HG03571 (cell line): ENCODE measurements around the gene EPN3.

Experiments used
- ATAC-seq: cut with Tn5 transposase; IDR thresholded peaks from one replicate; pipeline ENCODE4 v1.9.1; 2021; ENCODE audit not compliant: unreplicated experiment

The EPN3 gene

DNA sequence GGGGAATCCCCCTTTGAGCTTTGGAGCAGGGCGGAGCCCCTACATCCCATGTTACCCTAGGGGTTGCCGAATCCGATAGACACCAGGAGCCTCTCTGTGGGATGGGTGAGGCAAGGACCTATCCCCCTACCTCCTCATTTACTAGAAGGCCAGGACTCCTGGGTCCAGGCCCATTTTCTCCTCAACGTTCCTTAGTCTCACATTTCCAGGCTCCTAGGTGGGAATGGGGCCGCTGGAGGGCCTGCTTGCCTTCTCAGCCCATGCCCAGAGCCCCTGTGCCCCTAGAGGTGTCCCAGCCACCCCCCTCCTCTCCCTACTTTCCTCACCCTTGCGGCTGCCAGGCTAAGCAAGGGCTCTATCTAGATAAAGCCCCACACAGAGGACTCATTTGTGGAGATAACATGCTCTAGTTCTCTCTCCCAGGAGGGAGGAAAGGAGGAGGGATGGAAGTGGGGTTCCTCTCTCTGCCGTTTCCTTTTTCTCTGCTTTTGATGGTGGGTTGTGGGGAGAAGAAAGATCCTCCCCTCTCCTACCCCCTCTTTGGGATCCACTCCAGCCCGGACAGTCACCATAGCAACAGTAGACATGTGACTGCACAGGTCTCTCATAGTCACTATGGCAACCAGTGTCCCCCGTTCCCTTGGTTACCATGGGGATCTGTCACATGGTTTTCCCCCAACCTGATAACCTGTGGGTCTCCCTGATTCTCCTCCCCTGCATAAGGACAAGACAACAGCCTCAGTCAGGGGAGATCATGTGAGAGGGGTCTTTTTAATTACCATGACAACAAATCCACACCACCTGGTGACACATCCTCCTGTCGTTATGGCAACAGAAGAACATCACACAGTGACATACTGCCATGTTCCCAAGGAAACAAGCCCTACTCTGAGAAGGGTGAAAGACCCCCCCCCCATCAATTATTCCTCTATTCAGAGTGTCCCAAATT lies 33.1 kb downstream of the EPN3 start:
- ATAC-seq = no peak

DNA sequence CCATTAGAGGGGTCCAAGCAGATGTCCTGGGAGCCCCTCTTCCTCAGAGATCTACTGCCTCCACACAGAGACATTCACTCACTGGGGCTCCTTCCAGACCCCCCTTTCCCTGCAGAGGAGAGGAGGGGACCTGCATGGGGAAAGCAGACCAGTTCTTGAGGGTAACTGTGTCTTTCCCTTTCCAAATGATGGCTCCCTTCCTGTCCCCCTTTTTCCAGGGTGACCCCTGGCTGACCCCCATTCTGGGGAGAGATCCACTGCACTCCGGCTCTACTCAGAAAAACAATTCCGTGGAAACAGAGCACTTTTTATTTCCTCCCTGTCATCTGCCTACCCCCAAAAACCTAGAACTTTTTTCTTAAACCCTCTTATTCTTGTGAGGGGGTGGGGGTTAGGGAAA lies 34.4 kb downstream of the EPN3 start:
- ATAC-seq = no peak

DNA sequence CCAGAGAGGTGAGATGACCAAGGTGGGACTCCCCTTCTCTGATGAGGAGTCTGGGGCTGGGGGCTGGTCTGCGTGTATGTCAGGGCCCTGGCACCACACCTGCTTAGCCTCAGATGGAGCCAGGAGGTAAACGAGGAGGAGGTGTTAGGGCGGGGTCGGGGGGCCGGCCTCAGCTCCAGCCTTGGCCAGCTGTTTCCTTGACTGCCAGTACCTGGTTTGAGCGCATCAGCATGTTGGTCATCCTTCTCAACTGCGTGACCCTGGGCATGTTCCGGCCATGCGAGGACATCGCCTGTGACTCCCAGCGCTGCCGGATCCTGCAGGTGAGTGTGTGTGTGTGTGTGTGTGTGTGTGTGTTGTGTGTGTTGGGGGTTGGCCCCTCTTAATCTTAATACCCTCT lies 36.1 kb downstream of the EPN3 start:
- no peak for ATAC-seq

DNA sequence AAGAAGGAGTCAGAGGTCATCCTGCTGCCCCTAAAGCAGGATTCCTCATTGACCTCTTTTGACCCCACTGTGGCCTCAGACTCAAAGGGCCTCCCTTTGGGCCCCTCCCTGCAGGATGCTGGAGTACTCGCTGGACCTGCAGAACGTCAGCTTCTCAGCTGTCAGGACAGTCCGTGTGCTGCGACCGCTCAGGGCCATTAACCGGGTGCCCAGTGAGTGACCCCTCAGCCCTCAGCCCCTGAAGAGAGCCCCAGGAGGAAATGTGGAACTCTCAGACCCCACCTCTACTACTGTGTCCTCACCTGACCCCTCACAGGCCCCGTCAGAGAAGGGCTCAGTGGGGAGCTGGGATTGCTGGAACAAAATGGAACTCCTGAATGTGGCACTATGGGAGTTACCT lies 37.1 kb downstream of the EPN3 start:
- no peak for ATAC-seq

DNA sequence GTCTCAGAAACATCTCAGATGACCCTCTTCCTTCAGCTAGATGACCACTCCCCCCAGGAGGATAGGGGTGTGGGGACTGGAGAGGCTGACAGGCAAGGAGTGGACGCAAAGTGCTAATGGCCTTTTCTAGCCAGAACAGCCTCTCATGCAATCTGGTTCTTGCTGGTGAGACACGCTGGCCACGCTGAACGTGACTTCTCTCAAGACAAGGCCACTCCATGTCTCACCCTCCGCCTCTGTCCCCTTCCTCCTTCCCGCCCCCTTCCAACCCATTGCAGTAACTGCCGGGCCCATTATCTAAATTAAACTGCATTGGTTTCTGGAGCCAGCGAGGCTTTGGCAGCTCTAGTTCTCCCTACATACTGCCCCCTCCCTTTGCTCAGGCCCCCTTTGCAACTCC lies 37.5 kb downstream of the EPN3 start:
- ATAC-seq = no peak

DNA sequence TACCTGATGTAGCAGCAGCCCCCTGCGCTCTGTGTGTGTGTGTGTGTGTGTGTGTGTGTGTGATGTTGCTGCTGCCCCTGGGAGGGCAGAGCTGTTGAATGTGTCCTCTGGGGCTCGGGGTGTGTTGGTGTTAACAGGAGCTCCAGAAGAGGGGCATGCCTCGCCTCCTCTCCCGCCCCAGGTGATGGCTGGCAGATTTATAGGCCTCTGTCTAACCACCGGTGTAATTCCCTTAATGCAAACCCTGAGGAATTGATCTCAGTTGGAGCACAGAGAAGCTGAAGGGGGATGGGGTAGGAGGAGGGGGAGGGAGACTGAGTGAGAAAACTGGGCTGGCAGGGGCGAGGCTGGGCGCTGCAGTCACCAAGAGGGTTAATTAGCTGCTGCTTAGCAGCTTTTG lies 38.0 kb downstream of the EPN3 start:
- ATAC-seq = no peak

DNA sequence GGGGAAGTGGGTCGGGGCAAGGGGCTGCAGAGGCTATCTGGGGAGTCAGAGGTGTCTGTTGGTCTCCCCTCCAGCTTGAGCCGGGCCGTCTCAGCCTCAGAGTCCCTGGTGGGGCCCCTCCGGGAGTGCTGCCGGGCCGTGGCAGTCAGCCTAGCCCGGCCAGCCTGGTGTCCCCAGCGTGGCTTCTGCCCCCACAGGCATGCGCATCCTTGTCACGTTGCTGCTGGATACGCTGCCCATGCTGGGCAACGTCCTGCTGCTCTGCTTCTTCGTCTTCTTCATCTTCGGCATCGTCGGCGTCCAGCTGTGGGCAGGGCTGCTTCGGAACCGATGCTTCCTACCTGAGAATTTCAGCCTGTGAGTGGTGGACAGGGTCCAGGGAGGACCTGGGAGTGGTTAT lies 39.1 kb downstream of the EPN3 start:
- no peak for ATAC-seq

DNA sequence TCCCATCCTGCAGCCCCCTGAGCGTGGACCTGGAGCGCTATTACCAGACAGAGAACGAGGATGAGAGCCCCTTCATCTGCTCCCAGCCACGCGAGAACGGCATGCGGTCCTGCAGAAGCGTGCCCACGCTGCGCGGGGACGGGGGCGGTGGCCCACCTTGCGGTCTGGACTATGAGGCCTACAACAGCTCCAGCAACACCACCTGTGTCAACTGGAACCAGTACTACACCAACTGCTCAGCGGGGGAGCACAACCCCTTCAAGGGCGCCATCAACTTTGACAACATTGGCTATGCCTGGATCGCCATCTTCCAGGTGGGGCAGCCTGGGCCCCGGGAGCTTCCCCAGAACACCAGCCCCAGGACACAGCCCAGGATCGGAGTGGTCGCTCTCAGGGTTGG lies 40.0 kb downstream of the EPN3 start:
- no peak for ATAC-seq

DNA sequence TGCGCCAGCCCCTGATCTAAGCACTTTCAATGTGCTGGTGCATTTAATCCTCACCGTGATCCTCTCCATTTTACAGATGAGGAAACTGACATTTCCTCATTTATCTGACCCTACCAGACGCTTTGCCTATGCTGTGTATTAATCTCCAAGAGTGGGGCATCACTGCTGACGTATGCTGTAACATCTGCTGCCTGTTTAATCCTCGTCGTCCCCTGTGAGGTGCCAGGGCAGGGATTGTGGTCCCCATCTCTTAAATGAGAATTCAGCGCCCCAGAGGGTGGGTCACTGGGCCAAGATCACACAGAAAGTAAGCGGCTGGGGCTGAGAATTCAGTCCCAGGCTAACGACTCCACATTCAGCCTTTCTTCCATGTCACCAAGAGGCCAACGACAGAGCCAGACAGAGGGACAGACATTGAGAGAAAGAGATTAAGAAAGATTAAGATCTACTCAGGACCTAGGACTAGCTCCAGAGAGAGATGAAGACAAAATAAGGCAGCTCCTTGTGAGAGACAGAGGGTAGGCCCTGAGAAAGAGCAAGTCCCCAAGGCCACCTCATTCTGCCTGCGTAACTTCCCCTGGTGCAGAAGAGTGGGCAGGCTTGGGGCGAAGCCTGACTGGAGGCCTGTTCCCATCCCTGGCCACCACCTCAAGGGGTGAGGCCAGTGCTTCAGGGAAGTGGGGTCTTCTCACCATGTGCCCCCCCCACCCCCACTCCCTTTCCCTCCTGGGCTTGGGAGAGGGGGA lies 41.5 kb downstream of the EPN3 start:
- ATAC-seq = no peak

DNA sequence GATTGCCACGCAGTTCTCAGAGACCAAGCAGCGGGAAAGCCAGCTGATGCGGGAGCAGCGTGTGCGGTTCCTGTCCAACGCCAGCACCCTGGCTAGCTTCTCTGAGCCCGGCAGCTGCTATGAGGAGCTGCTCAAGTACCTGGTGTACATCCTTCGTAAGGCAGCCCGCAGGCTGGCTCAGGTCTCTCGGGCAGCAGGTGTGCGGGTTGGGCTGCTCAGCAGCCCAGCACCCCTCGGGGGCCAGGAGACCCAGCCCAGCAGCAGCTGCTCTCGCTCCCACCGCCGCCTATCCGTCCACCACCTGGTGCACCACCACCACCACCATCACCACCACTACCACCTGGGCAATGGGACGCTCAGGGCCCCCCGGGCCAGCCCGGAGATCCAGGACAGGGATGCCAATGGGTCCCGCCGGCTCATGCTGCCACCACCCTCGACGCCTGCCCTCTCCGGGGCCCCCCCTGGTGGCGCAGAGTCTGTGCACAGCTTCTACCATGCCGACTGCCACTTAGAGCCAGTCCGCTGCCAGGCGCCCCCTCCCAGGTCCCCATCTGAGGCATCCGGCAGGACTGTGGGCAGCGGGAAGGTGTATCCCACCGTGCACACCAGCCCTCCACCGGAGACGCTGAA lies 43.2 kb downstream of the EPN3 start:
- no peak for ATAC-seq

DNA sequence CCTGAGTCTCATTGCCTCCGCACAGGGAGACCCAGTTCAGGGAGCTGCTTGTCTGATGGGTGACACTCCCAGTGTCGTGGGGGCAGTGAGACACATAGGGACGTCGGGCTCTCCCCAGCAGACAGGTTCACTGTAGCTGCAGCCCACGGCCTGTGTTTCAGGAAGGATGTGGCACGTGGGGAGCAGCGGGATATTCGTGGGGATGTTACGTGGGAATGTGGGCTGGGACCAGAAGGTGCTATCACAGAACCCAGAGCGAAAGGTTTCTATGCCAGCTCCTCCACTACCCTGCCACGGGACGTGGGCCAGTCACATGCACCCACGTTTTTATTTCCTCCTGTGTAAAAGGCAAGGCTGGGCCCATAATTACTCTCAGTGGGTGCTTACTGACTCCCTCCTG lies 44.3 kb downstream of the EPN3 start:
- no peak for ATAC-seq

DNA sequence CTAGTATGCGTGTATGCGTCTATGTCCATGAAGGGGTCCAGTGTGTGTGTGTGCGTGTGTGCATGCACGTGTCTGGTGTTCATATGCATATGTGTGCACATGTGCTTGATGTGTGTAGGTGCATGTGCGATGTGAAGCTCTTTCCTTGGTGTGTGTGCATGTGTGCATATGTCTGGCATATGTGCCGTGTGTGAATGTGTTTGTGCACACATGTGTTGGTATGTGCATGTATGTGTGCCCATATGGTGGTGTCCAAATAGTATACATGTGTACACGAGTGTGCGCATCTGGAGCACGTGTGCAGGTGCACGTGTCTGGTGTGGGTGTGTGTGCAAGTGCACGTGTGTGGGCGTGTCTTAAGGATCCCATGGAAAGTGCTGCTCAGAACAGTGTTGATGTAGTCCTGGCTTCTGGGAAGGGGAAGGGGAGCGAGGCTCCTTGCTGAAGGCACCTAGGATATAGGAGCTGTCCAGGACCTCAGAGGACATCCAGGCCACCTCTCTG lies 45.0 kb downstream of the EPN3 start:
- no peak for ATAC-seq

DNA sequence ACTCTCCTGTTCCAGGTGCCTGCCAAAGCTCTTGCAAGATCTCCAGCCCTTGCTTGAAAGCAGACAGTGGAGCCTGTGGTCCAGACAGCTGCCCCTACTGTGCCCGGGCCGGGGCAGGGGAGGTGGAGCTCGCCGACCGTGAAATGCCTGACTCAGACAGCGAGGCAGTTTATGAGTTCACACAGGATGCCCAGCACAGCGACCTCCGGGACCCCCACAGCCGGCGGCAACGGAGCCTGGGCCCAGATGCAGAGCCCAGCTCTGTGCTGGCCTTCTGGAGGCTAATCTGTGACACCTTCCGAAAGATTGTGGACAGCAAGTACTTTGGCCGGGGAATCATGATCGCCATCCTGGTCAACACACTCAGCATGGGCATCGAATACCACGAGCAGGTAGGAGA lies 45.6 kb downstream of the EPN3 start:
- ATAC-seq = no peak

DNA sequence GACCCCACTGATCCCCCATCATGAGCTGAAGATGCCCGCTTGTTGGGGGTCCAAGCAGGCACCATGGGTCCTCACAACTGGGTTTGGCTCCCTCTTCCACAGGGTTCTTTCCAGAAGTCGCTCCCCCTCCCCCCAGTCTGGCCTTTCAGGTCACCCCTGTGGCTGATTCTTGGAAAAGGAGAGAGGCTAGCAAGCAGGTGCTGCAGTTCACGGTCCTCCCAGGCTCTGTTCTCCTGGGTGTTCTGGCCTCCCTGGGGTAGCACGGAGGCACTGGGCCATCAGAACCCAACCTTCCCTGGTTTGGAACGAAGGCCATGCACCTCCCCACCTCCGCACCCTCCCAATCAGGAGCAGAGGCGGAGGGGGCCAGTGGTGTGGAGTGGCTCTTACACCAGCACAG lies 46.9 kb downstream of the EPN3 start:
- ATAC-seq = no peak

DNA sequence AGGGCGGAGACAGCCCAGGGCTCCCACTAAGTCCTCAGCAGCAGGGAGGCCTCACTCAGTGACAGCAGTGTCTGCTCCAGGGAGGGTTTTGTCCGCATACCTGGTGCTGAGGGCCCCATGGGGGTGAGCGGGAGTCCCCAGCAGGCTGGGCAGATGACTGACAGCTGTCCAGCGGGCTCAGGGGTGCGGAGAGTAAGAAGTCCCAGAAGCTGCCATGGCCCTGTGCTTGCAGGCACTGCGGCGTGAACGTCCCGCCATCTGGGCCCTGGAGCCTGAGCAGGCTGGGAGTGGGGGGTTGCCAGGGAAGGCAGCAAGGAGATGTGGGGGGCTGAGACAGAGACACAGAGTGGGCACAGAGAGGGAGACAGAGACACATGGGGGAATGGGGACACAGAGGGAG lies 48.1 kb downstream of the EPN3 start:
- ATAC-seq = no peak

DNA sequence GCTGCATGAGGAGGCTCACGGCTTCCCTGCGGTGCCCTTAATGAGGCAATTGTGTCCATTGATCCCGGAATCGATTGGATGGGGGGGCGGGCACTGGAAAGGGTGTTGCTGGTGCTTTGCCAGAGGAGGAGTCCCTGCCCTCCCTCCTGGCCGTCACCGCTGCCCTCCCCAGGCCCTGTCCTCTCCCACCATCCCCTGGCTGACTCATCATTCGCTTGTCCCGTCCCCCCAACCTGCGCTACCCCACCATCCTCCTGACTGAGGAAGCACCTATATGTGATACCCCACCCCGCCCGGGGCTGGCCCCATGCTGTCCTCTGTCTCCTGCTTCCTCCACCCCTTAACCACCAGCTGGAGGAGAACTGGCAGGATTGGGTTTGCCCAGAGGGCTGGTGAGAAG lies 48.8 kb downstream of the EPN3 start:
- ATAC-seq = no peak

DNA sequence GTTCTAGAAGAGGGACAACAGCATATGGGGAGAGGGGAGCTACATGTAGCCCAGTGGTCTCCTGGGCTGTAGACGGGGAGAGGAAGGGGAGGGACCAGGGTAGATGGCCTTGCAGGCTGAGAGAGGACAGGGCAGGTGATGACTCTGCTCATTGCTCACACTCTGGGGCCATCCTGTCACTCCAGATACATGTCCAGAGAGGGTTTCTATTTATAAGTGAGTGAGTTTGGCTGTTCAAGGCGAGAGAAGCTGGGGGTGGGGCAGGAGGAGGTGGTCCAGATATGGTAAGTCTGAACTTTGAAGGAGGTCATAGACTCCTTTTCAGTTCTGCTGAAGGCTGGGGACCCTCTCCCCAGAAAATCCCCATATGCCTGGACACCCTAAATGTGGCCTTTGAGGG lies 50.2 kb downstream of the EPN3 start:
- ATAC-seq = no peak

DNA sequence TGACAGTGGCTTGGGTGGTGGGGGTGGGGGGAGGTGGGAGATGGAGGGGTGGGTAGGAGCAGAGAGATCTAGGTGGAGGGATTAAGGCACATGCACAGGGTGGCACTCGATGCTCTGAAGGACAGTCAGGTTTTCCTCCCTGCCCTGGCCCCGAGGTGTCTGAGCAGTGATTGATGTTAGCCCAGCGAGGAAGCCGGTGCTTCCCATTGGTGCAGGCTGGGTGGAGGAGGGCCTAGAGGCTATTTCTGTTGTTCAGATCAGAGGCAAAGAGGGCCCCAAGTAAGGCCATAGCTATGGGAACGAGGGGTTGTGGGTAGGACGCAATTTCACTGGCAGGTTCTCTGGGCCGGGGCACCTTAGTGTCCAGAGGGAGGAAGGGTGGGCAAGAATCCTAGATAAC lies 51.1 kb downstream of the EPN3 start:
- ATAC-seq = no peak

DNA sequence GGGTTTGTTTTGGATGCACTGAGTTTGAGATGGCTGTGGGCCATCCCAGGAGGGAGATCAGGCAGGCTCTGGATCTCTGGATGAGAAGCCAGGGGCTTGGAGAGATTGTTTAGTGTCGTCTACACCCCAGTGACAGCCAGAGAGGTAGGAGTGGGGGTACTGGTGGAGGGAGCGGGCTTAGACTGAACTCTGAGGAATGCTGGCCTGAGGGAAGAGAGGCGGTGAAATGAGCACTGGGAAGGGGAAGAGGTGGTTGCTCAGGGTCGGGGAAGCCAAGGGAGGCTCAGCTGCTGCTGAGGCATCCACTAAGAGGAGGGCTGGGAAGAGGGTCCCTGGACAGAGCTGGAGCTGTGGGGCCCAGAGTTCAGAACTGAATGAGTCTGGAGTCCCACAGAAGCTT lies 51.6 kb downstream of the EPN3 start:
- no peak for ATAC-seq

DNA sequence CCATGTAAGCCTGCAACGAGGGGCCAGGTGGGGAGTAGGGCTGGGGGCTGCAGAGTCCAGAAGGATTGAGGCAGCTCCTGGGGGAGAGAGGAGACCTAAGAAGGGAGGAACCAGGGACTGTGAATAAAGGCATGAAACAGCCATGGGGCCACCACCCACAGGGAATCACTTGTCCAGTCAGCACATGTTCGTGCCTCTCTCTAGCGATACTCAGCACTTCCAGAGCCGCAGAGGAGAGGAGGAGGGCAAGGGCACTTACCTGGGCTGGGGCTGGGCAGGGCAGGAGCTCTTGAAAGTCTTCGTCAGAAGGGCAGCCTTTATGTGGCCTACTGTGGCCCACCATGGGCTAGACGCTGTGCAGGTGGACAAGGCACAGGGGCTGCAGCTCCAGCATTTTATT lies 52.2 kb downstream of the EPN3 start:
- ATAC-seq = no peak

DNA sequence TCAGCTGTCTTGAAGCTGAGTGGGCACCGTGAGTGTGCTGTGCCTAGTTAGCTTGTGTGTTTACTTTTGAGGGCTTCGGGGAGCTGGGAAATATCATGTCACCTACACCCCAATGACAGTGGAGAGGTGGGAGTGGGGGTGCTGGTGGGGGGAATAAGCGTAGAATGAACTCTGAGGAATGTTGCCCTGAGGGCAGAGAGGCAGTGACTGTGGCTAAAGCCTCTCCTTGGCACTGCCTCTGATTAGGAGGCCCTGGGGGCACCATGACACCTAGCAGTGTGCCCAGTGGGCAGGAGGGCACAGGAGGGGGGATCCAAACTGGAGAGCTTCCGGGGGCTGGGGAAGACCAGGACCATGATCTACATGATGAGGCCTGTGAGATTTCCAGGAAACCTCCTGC lies 52.8 kb downstream of the EPN3 start:
- ATAC-seq = no peak

DNA sequence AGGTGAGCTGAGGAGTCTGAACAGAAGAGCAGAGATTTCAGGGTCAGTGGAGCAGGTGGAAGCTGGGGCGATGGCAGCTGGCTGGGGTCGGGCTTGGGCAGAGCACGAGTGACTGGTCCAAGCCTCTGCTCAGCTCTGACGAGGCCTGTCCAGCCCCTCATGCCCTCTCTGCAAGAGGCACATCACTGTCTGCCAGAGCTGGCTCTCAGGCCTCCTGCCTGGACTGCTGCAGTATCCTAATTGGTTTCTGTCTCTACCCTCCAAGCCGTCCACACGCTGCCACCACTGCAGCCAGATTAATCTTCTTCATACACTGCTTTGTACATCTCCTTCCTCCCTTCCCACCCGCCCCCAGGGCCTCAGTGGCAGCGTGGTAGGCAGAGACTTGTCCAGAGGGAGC lies 53.4 kb downstream of the EPN3 start:
- ATAC-seq = no peak
